GM12892 (cell line): Measurements from ENCODE around the gene ZNF717.

Experiments
- POLR2A ChIP-seq: IDR thresholded peaks from 2 replicates; pipeline ENCODE4 v1.6.1; 2011; ENCODE audit warnings: low read depth, low read length, control low read depth
- POLR2AphosphoS5 ChIP-seq: IDR thresholded peaks from 2 replicates; pipeline ENCODE4 v1.6.1; 2011; ENCODE audit warnings: low read depth, low read length, control low read depth

GRCh38 chr3:75687323-75687722 is 98.0 kb downstream of the ZNF717 start:
- TF ChIP-seq POLR2A (no peak), POLR2AphosphoS5 (no peak)
